Measurements from ENCODE around the gene CNIH3. TPM values are rescaled to one million over a fixed set of nuclear protein-coding genes. Genes with fewer than 3 reads are reported as not detected.
"Not testable (repeated sequence)": the region's sequence is repeated elsewhere in the genome, so short reads cannot be mapped to it uniquely, and the experiment has no call there.

CNIH3 gene
- 2.6 TPM for total RNA-seq

GRCh38 chr1:224615861-224616755, at the start of gene CNIH3:
TSS of gene CNIH3 (plus strand) at chr1:224616317. CDS start at chr1:224617175, 858 bp downstream.
- DNase-seq = peak; percentile 75

GRCh38 chr1:224566492-224566891, 49.6 kb upstream of the CNIH3 start:
- DNase-seq = not testable (repeated sequence)

GRCh38 chr1:224569276-224569675, 46.8 kb upstream of the CNIH3 start:
- no peak for DNase-seq

- not testable (repeated sequence) for DNase-seq
Observed at GRCh38 chr1:224571975-224572374, 44.1 kb upstream of the CNIH3 start.

GRCh38 chr1:224579526-224579925, 36.6 kb upstream of the CNIH3 start:
- DNase-seq = no peak

- DNase-seq = no peak
Observed at GRCh38 chr1:224580006-224580405, 36.1 kb upstream of the CNIH3 start.

- DNase-seq = peak; percentile 5
Observed at GRCh38 chr1:224582041-224582440, 34.1 kb upstream of the CNIH3 start.

GRCh38 chr1:224583774-224584173, 32.3 kb upstream of the CNIH3 start:
- DNase-seq = no peak

- no peak for DNase-seq
Observed at GRCh38 chr1:224585051-224585450, 31.1 kb upstream of the CNIH3 start.

GRCh38 chr1:224587051-224587450, 29.1 kb upstream of the CNIH3 start:
- DNase-seq = no peak

- no peak for DNase-seq
Observed at GRCh38 chr1:224588515-224588914, 27.6 kb upstream of the CNIH3 start.

- no peak for DNase-seq
Observed at GRCh38 chr1:224589006-224589405, 27.1 kb upstream of the CNIH3 start.

- DNase-seq = no peak
Observed at GRCh38 chr1:224591326-224591725, 24.8 kb upstream of the CNIH3 start.

GRCh38 chr1:224592636-224593582, 23.2 kb upstream of the CNIH3 start:
- DNase-seq = peak; percentile 19

- no peak for DNase-seq
Observed at GRCh38 chr1:224594360-224594759, 21.8 kb upstream of the CNIH3 start.

GRCh38 chr1:224594851-224595250, 21.3 kb upstream of the CNIH3 start:
- DNase-seq = no peak

- no peak for DNase-seq
Observed at GRCh38 chr1:224605482-224606181, 10.5 kb upstream of the CNIH3 start.

GRCh38 chr1:224607188-224608148, 8.6 kb upstream of the CNIH3 start:
- no peak for DNase-seq

GRCh38 chr1:224609333-224609732, 6.8 kb upstream of the CNIH3 start:
- no peak for DNase-seq

- DNase-seq = no peak
Observed at GRCh38 chr1:224612246-224612645, 3.9 kb upstream of the CNIH3 start.

- no peak for DNase-seq
Observed at GRCh38 chr1:224613486-224613885, 2.6 kb upstream of the CNIH3 start.

All from tongue (tissue), 2 donors.